Psoas muscle (tissue), 8 donors: ENCODE data around the gene TACR2. TPM values are rescaled to one million over a fixed set of nuclear protein-coding genes. Genes with fewer than 3 reads are reported as not detected.
A peak's percentile ranks its signal among the peaks of the same experiment; 100 is the strongest.

Source experiments
- ATAC-seq, 4 donors: fragments of 200-7000 bp; cut with Tn5 transposase; one replicate each; pipeline ENCODE4 v1.9.1; 2020; ENCODE audit warnings: moderate library complexity in 3 of 4, mild to moderate bottlenecking in 2 of 4
- DNase-seq, 2 donors: peaks; one replicate each; pipeline ENCODE4 v3.0.0-alpha.2; 2020
- H3K27ac ChIP-seq: fragments of 200-600 bp; one replicate; pipeline ENCODE4 v1.8.0; 2022
- H3K27me3 ChIP-seq, 3 donors: fragments of 200-600 bp in 1 of 3; one replicate each; pipeline versions ENCODE4 v1.6.1 to v1.8.0; 2013 to 2022; ENCODE audit warnings: low read length in 2 of 3, mild to moderate bottlenecking in 2 of 3, moderate library complexity in 1 of 3; ENCODE audit not compliant: insufficient read depth in 3 of 3
- H3K36me3 ChIP-seq, 2 donors: fragments of 200-600 bp in 1 of 2; one replicate each; pipeline versions ENCODE4 v1.6.1 to v1.8.0; 2013 to 2022; ENCODE audit warnings: low read depth in 1 of 2, mild to moderate bottlenecking in 1 of 2, moderate library complexity in 1 of 2; ENCODE audit not compliant: insufficient read depth in 1 of 2
- H3K4me1 ChIP-seq: fragments of 200-600 bp; one replicate; pipeline ENCODE4 v1.8.0; 2022
- H3K4me3 ChIP-seq: fragments of 200-600 bp; one replicate; pipeline ENCODE4 v1.8.0; 2022; ENCODE audit warnings: mild to moderate bottlenecking
- H3K9me3 ChIP-seq: fragments of 200-600 bp; one replicate; pipeline ENCODE4 v1.8.0; 2022
- CTCF ChIP-seq: fragments of 200-600 bp; IDR thresholded peaks from one replicate; pipeline ENCODE4 v1.8.0; 2022; ENCODE audit warnings: antibody characterized with exemption
- WGBS, 3 donors: extraction: QIAGEN DNeasy Blood & Tissue Kit; methylation state at CpG; one replicate each; pipeline versions ENCODE4 v1.1.6 to v1.1.7; 2013; 5-methylcytosine and 5-hydroxymethylcytosine counted together
- intact Hi-C, 2 donors: fragments of 100-400 bp; cut with DNase I; formaldehyde crosslinking; loops; one replicate each; pipeline versions ENCODE4 v1.11.0 to v1.14.2; 2022
- polyA plus RNA-seq, 3 donors: library from polyadenylated mRNA; stranded (reverse); fragments of 200-250 nt; gene quantifications; one replicate each; pipeline ENCODE4 v1.2.3, GENCODE V29; 2013
- total RNA-seq, 4 donors: library from RNA; stranded (reverse); fragmentation: NEBNext Ultra II Directional in 2 of 4; extraction: Animal tissue kit (Norgen Biotek cat#: 25700) in 2 of 4; gene quantifications; one replicate each; pipeline versions ENCODE4 v1.2.1 to v1.2.4, GENCODE V29; 2021 to 2023
- donor health status: healthy with polysubstance abuse.
- donor health status: DM: no; HTN: no; CAD: no; lungs with moderate emphysema.
- donor health status: Bipolar disorder and iron deficiency.
- donor health status: healthy.
- donor health status: DM: yes; HTN: yes; CAD: no.
- donor health status: DM: no; HTN: no; CAD: no.
- donor health status: DM: no; HTN: no; CAD: no.
- donor health status: DM: yes; HTN: yes; CAD: no.

Gene TACR2
- total and polyA plus RNA-seq, 7 donors = 0.21 to 0.61 (median 0.25) TPM

GRCh38 chr10:69415049-69415448, 1.7 kb downstream of the TACR2 start:
- H3K4me3 ChIP-seq = no peak overlapping the region
- no peaks in the 10 kb centered on the region for H3K27me3 ChIP-seq
- no peak for TF ChIP-seq CTCF
- no peaks in the 10 kb centered on the region for H3K4me1 ChIP-seq
- intact Hi-C loops = loop anchor here in 1 of 2 donors (5.0 kb wide), 1 partner anchor 222 kb away; no protein-coding TSS in a partner anchor
- no peak overlapping the region for H3K27ac ChIP-seq
- WGBS, 3 donors = 88 to 91% (median 90%) methylated on average over 13 of the region's 13 CpGs
- H3K36me3 ChIP-seq = no peaks in the 10 kb centered on the region
- DNase-seq (peak in 1 of 2 donors; percentile 42), ATAC-seq (no peak)
- H3K9me3 ChIP-seq = no peaks in the 10 kb centered on the region

- Histone ChIP-seq H3K4me1 (peaks cover 3% of the 10 kb centered on the region), H3K36me3 (no peaks in the 10 kb centered on the region)
These were observed 2.4 kb downstream of the TACR2 start for GRCh38 chr10:69414036-69415018.

DNA sequence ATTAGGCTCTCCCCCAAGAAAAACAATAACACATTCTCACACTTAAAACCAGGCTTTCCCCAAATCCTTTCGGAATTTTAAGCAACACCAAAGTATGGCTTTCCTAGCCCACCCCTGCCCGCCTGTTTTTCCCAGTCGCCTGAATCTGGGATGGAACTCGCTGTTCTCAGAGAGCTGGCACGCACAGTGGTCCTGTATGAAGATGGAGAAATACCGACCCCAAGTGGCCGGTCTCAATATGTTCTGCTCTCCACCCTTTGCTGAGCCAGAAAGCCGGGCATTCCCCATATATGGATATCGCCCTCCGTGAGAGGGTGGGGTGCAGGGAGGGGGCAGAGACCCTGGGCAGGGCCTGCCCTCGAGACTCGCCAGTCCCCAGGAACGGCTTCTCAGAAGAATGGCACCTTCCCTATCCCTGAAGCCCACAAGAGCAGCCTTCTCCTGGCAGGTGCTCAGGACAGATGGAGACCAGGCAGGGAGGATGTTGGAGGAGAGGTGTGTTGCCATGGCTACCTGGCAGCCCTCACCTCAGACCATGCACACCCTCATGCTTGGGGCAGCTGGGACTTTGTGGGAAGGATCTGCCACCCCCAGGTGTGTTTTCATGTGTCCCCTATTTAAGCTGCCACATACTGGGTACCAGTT, 3.4 kb downstream of the TACR2 start:
- intact Hi-C loops = loop anchor here in 1 of 2 donors (5.0 kb wide), 1 partner anchor 224 kb away; no protein-coding TSS in a partner anchor
- TF ChIP-seq CTCF = peak; percentile 54
- Histone ChIP-seq H3K27ac (no peak overlapping the region), H3K9me3 (no peaks in the 10 kb centered on the region), H3K36me3 (no peaks in the 10 kb centered on the region), H3K4me3 (no peak overlapping the region), H3K27me3 (no peaks in the 10 kb centered on the region), H3K4me1 (peaks cover 5% of the 10 kb centered on the region)
- ATAC-seq (peak in 1 of 4 donors; percentile 37), DNase-seq (peak; percentile 53 to 80)
- WGBS, 3 donors = 7 to 11% (median 8%) methylated on average over 13 of the region's 13 CpGs

More at GRCh38 chr10:69414036-69415018, 2.4 kb downstream of the TACR2 start:
- intact Hi-C loops = loop anchor here (5.0 kb wide), 1 partner anchor 223 kb away; no protein-coding TSS in a partner anchor
- WGBS, 3 donors = 90 to 93% (median 91%) methylated on average over 20 of the region's 20 CpGs
- ATAC-seq (no peak), DNase-seq (peak in 1 of 2 donors; percentile 46)
- Histone ChIP-seq H3K9me3 (no peaks in the 10 kb centered on the region), H3K4me3 (no peak overlapping the region), H3K27ac (no peak overlapping the region), H3K27me3 (no peaks in the 10 kb centered on the region)
- no peak for TF ChIP-seq CTCF

DNA sequence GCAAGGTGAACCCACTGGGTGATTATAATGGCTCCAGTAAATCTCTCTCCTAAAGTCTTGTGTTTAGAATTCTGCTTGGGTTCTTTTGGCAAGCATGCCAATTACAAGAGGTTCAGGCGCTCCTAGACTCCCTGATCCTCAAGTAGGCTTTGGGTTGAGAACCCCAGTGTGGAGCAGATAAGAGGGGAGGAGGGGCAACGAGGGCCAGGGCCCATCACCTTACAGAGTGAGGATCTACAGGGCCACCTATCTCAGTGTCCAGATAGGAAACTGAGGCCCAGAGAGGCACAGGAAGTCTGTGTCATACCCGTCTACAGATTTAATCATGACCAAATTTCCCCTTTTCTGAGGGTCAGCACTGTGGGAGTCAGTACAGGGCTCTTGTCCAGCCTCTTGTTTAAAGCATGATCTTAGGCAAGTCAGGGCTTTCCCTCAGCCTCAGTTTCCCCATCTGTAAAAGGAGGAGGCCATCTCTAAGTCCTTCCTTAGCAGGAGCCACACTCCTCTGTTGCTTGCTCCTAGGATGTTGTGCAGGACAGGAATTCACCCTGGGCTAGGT, 4.4 kb downstream of the TACR2 start:
- intact Hi-C loops = loop anchor here in 1 of 2 donors (5.0 kb wide), 1 partner anchor 225 kb away; no protein-coding TSS in a partner anchor

More for the DNA sequence above, 4.4 kb downstream of the TACR2 start:
- Histone ChIP-seq H3K4me1 (peaks cover 13% of the 10 kb centered on the region), H3K36me3 (no peaks in the 10 kb centered on the region), H3K4me3 (no peak overlapping the region), H3K27ac (no peak overlapping the region), H3K27me3 (no peaks in the 10 kb centered on the region), H3K9me3 (no peaks in the 10 kb centered on the region)
- WGBS, 3 donors = 88 to 94% (median 92%) methylated on average over 3 of the region's 3 CpGs
- ATAC-seq (no peak), DNase-seq (no peak)
- TF ChIP-seq CTCF = no peak
